IMR-90 (cell line): ENCODE data around the gene MT1G. TPM values are rescaled to one million over a fixed set of nuclear protein-coding genes. Genes with fewer than 3 reads are reported as not detected.

Source experiments
- ATAC-seq: fragments of 200-7000 bp; cut with Tn5 transposase; 2 replicates; pipeline ENCODE4 v1.9.1; 2020; ENCODE audit warnings: low read depth, mild to moderate bottlenecking, moderate library complexity
- BruUV-seq: library from RNA; stranded (reverse); fragments of 400-500 nt; replicated peaks from 2 replicates; lab custom pipeline; 2021; lab: Mats Ljungman, UMichigan
- CTCF ChIA-PET: fragments of 300-600 bp; formaldehyde crosslinking; extraction: SDS; loops from one replicate; lab custom pipeline; 2021; ENCODE audit warnings: antibody characterized with exemption; lab: Yijun Ruan, JAX
- POLR2A ChIA-PET: fragments of 300-600 bp; sonication (Branson Sonifier 250); formaldehyde crosslinking; loops from one replicate; lab custom pipeline; 2022; ENCODE audit warnings: antibody characterized with exemption; ENCODE audit not compliant: unreplicated experiment; lab: Charles Lee
- DNase-seq: peaks from one replicate; pipeline ENCODE4 v3.0.0; 2013
- H2AFZ ChIP-seq: replicated peaks from 2 replicates; pipeline ENCODE3; 2013; ENCODE audit warnings: low read length, mild to moderate bottlenecking; ENCODE audit not compliant: poor library complexity
- H2AK5ac ChIP-seq: 2 replicates; pipeline ENCODE4 v1.6.1; 2013; ENCODE audit warnings: low read depth, low read length, inconsistent platforms
- H2AK9ac ChIP-seq: replicated peaks from 2 replicates; pipeline ENCODE3; 2013; ENCODE audit warnings: mild to moderate bottlenecking, low read depth, low read length, moderate library complexity; ENCODE audit not compliant: poor library complexity
- H2BK120ac ChIP-seq: 2 replicates; pipeline ENCODE4 v1.6.1; 2013; ENCODE audit warnings: low read depth, low read length, inconsistent platforms
- H2BK15ac ChIP-seq: 3 replicates; pipeline ENCODE4 v1.6.1; 2013; ENCODE audit warnings: low read depth, low read length, inconsistent platforms
- H2BK20ac ChIP-seq: 2 replicates; pipeline ENCODE4 v1.6.1; 2013; ENCODE audit warnings: low read depth, mild to moderate bottlenecking, inconsistent platforms, low read length, moderate library complexity
- H2BK5ac ChIP-seq: 2 replicates; pipeline ENCODE4 v1.6.1; 2013; ENCODE audit warnings: mild to moderate bottlenecking, low read depth, low read length, inconsistent platforms; ENCODE audit not compliant: poor library complexity, severe bottlenecking
- H3K14ac ChIP-seq: replicated peaks from 2 replicates; pipeline ENCODE4 v1.6.1; 2013; ENCODE audit warnings: low read depth, low read length, inconsistent platforms
- H3K18ac ChIP-seq: 2 replicates; pipeline ENCODE4 v1.6.1; 2013; ENCODE audit warnings: low read depth, low read length, control low read depth
- H3K23ac ChIP-seq: 2 replicates; pipeline ENCODE4 v1.6.1; 2013; ENCODE audit warnings: low read depth, low read length, inconsistent platforms
- H3K27ac ChIP-seq: 2 replicates; pipeline ENCODE4 v1.5.1; 2013; ENCODE audit warnings: mild to moderate bottlenecking, control low read depth, low read length; ENCODE audit not compliant: insufficient read depth
- H3K27me3 ChIP-seq: 2 replicates; pipeline ENCODE4 v1.6.1; 2013; ENCODE audit warnings: low read length; ENCODE audit not compliant: control insufficient read depth, insufficient read depth
- H3K36me3 ChIP-seq: 2 replicates; pipeline ENCODE4 v1.6.1; 2013; ENCODE audit warnings: low read length, mixed read lengths; ENCODE audit not compliant: control insufficient read depth, insufficient read depth
- H3K4ac ChIP-seq: 2 replicates; pipeline ENCODE4 v1.6.1; 2013; ENCODE audit warnings: low read depth, low read length, inconsistent platforms
- H3K4me1 ChIP-seq: 2 replicates; pipeline ENCODE4 v1.6.1; 2013; ENCODE audit warnings: low read length, mixed read lengths; ENCODE audit not compliant: control insufficient read depth, insufficient read depth
- H3K4me2 ChIP-seq: 2 replicates; pipeline ENCODE4 v1.6.1; 2013; ENCODE audit warnings: low read depth, mild to moderate bottlenecking, control low read depth, low read length, moderate library complexity
- H3K4me3 ChIP-seq: 2 replicates; pipeline ENCODE4 v1.5.1; 2013; ENCODE audit warnings: low read depth, mild to moderate bottlenecking, control low read depth, low read length, moderate library complexity; ENCODE audit not compliant: insufficient read depth
- H3K56ac ChIP-seq: 2 replicates; pipeline ENCODE4 v1.6.1; 2013; ENCODE audit warnings: low read length, inconsistent platforms; ENCODE audit not compliant: insufficient read depth; ENCODE audit errors: extremely low read depth
- H3K79me1 ChIP-seq, 2 experiments: 2 replicates each; pipeline ENCODE4 v1.6.1; 2013; ENCODE audit warnings: low read length in 2 of 2, inconsistent platforms in 1 of 2, low read depth in 1 of 2
- H3K9ac ChIP-seq: 2 replicates; pipeline ENCODE4 v1.6.1; 2013; ENCODE audit warnings: low read depth, low read length, control low read depth
- H3K9me1 ChIP-seq: 2 replicates; pipeline ENCODE4 v1.6.1; 2013; ENCODE audit warnings: low read length, inconsistent platforms; ENCODE audit not compliant: insufficient read depth
- H3K9me3 ChIP-seq: 2 replicates; pipeline ENCODE4 v1.6.1; 2013; ENCODE audit warnings: low read length; ENCODE audit not compliant: control insufficient read depth, insufficient read depth
- H4K20me1 ChIP-seq: 2 replicates; pipeline ENCODE4 v1.6.1; 2013; ENCODE audit warnings: low read length, inconsistent platforms; ENCODE audit not compliant: insufficient read depth
- H4K5ac ChIP-seq: 2 replicates; pipeline ENCODE4 v1.6.1; 2013; ENCODE audit warnings: mild to moderate bottlenecking, low read depth, low read length, control low read depth
- H4K8ac ChIP-seq, 2 experiments: 2 replicates each; pipeline ENCODE4 v1.6.1; 2013; ENCODE audit warnings: low read depth in 2 of 2, low read length in 2 of 2, control low read depth in 1 of 2, inconsistent platforms in 1 of 2
- H4K91ac ChIP-seq: 2 replicates; pipeline ENCODE4 v1.6.1; 2013; ENCODE audit warnings: low read depth, low read length, inconsistent platforms; ENCODE audit not compliant: insufficient read depth
- FOS ChIP-seq: fragments of 150-350 bp; IDR thresholded peaks from 2 replicates; pipeline ENCODE4 v1.6.1; 2016; ENCODE audit warnings: low read depth, low read length
- NFE2L2 ChIP-seq: fragments of 150-350 bp; IDR thresholded peaks from 2 replicates; pipeline ENCODE4 v1.6.1; 2016; ENCODE audit warnings: low read depth, mild to moderate bottlenecking, low read length
- POLR2A ChIP-seq: IDR thresholded peaks from 2 replicates; pipeline ENCODE4 v1.6.1; 2012; ENCODE audit warnings: mild to moderate bottlenecking, low read depth, low read length
- RFX5 ChIP-seq: IDR thresholded peaks from 2 replicates; pipeline ENCODE4 v1.8.0; 2012; ENCODE audit warnings: low read depth, mild to moderate bottlenecking, low read length, moderate library complexity
- SMC3 ChIP-seq: fragments of 150-350 bp; IDR thresholded peaks from 2 replicates; pipeline ENCODE4 v1.6.1; 2016; ENCODE audit warnings: low read depth, mild to moderate bottlenecking, antibody characterized with exemption, low read length, moderate library complexity
- WGBS, 2 experiments: methylation state at CpG; one replicate each; pipeline versions ENCODE4 v1.1.5 to v1.1.7; 2013; ENCODE audit warnings: missing lambda C conversion rate in 2 of 2; ENCODE audit not compliant: insufficient read length in 1 of 2; ENCODE audit errors: extremely low coverage in 2 of 2; 5-methylcytosine and 5-hydroxymethylcytosine counted together
- dilution Hi-C: fragments of 300-500 bp; cut with HindIII; formaldehyde crosslinking; loops from one replicate; pipeline ENCODE4 v1.14.3; 2018; ENCODE audit warnings: low sequenced_read_pairs; ENCODE audit not compliant: unreplicated experiment
- in situ Hi-C: fragments of 300-500 bp; cut with MboI; formaldehyde crosslinking; loops from 3 replicates; pipeline ENCODE4 v1.14.3; 2019; ENCODE audit warnings: low sequenced_read_pairs, inconsistent platforms, mixed read lengths
- intact Hi-C: fragments of 100-400 bp; cut with micrococcal nuclease; formaldehyde crosslinking; loops from 2 replicates; pipeline ENCODE4 v1.10.0; 2022
- polyA plus RNA-seq, 3 experiments: library from polyadenylated mRNA; depleted of rRNA; stranded (reverse); fragments of >200 nt; gene quantifications; 2 replicates each; pipeline ENCODE4 v1.2.3, GENCODE V29; 2012; ENCODE audit warnings: low replicate concordance in 1 of 3
- total RNA-seq: library from RNA; depleted of rRNA; stranded (reverse); fragments of >200 nt; gene quantifications from 2 replicates; pipeline ENCODE4 v1.2.3, GENCODE V29; 2012

Gene MT1G
- total and polyA plus RNA-seq, 2 of the 4 experiments (the other 2 are of a cell fraction): 0.48 TPM; not detected in 1

DNA sequence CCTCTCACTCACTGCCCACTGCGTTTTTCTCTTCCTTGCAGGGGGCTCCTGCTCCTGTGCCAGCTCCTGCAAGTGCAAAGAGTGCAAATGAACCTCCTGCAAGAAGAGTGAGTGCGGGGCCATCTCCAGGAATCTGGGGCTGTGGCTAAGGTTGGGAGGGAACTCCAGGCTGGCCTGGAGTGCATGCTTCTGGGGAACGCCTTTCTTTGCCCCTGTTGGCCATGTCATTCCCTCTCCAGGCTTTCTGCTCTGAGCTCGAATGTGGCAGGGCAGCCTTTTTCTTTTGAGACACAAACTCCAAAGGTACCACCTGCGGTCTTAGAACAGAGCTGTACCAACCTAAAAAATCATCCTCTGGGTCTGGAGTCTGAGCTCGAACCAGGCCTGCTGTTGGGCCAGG, 49.7 kb downstream of the MT1G start:
- Histone ChIP-seq H4K91ac (peak overlapping the region; percentile 75; the same call in 1 of the 2 replicates), H3K23ac (peak overlapping the region; percentile 50; the same call in 1 of the 2 replicates), H3K18ac (no peak overlapping the region), H2AK5ac (peak overlapping the region; percentile 96; the same call in 1 of the 2 replicates), H3K36me3 (no peaks in the 10 kb centered on the region), H3K27ac (no peak overlapping the region), H3K56ac (no peak overlapping the region), H3K9me3 (no peaks in the 10 kb centered on the region), H3K79me1 (peaks cover 2 to 28% of the 10 kb centered on the region in 2 experiments; a peak in 2 of 4 replicates), H2BK15ac (0 out of 3 replicates have a peak overlapping the region, but pooled peaks have one; percentile 97), H2BK120ac (peak overlapping the region; percentile 30; the same call in 1 of the 2 replicates), H2AK9ac (no peak overlapping the region), H3K4me3 (no peak overlapping the region), H4K20me1 (no peaks in the 10 kb centered on the region), H3K4me1 (peaks cover 17% of the 10 kb centered on the region), H2AFZ (no peak overlapping the region), H2BK5ac (no peak overlapping the region), H4K5ac (no peak overlapping the region), H3K4ac (peak overlapping the region; percentile 89), H2BK20ac (peak overlapping the region; percentile 51; the same call in 1 of the 2 replicates), H3K27me3 (no peaks in the 10 kb centered on the region), H4K8ac (peak overlapping the region in 1 of 2 experiments; percentile 72; a peak in 2 of 4 replicates), H3K9me1 (peaks cover 15% of the 10 kb centered on the region), H3K4me2 (peak overlapping the region; percentile 74; the same call in 1 of the 2 replicates), H3K14ac (peak overlapping the region; percentile 78; the same call in 1 of the 2 replicates), H3K9ac (no peak overlapping the region)
- in situ Hi-C loops (no loop called here), intact Hi-C loops (no loop called here), dilution Hi-C loops (no loop called here)
- BruUV-seq: no TSS peak
- TF ChIP-seq NFE2L2: no peak
- TF ChIP-seq FOS: no peak
- TF ChIP-seq POLR2A: no peak
- no peak for TF ChIP-seq RFX5
- no peak for TF ChIP-seq SMC3
- DNase-seq (no peak), ATAC-seq (no peak)
- POLR2A ChIA-PET: interaction anchor here (1.0 kb wide), 1 partner anchor 7 kb away, joined by 12 read pairs; the partner anchor contains the start of gene MT1E
- WGBS, 2 experiments: no CpG with 5 or more reads among the region's 6 CpGs
- CTCF ChIA-PET: interaction anchor here (0.9 to 1.3 kb wide), 2 partner anchors 55 to 84 kb away, joined by 3 read pairs; no protein-coding TSS in a partner anchor
